PFSK-1 (cell line): ENCODE results near the gene ZNF14.

ENCODE experiments used
- FOXP2 ChIP-seq: optimal IDR thresholded peaks from 2 replicates; pipeline ENCODE3; 2011; ENCODE audit warnings: borderline replicate concordance, control low read depth, inconsistent platforms; ENCODE audit not compliant: insufficient read depth; ENCODE audit errors: extremely low read length, extremely low read depth
- POLR2AphosphoS5 ChIP-seq: IDR thresholded peaks from 2 replicates; pipeline ENCODE4 v1.6.1; 2012; ENCODE audit warnings: low read depth, mild to moderate bottlenecking, control low read depth, low read length, moderate library complexity
- SIN3A ChIP-seq: IDR thresholded peaks from 2 replicates; pipeline ENCODE4 v1.6.1; 2012; ENCODE audit warnings: mild to moderate bottlenecking, low read length, moderate library complexity, borderline replicate concordance; ENCODE audit not compliant: insufficient read depth
- TAF1 ChIP-seq: IDR thresholded peaks from 2 replicates; pipeline ENCODE4 v1.6.1; 2012; ENCODE audit warnings: low read length, control low read depth, borderline replicate concordance; ENCODE audit not compliant: insufficient read depth
- TF ChIP-seq, protein P1 (sequence below), 2 experiments: IDR thresholded peaks; 2 replicates each; pipeline versions ENCODE4 v1.6.1 to v1.8.0; 2011 to 2012; ENCODE audit warnings: low read depth in 2 of 2, low read length in 2 of 2, control low read depth in 1 of 2, inconsistent platforms in 1 of 2, mild to moderate bottlenecking in 1 of 2, moderate library complexity in 1 of 2; ENCODE audit not compliant: insufficient read depth in 1 of 2

- no peak for TF ChIP-seq POLR2AphosphoS5
- TF ChIP-seq FOXP2 = no peak
- no peak for TF ChIP-seq TAF1
- TF ChIP-seq, protein P1, sequence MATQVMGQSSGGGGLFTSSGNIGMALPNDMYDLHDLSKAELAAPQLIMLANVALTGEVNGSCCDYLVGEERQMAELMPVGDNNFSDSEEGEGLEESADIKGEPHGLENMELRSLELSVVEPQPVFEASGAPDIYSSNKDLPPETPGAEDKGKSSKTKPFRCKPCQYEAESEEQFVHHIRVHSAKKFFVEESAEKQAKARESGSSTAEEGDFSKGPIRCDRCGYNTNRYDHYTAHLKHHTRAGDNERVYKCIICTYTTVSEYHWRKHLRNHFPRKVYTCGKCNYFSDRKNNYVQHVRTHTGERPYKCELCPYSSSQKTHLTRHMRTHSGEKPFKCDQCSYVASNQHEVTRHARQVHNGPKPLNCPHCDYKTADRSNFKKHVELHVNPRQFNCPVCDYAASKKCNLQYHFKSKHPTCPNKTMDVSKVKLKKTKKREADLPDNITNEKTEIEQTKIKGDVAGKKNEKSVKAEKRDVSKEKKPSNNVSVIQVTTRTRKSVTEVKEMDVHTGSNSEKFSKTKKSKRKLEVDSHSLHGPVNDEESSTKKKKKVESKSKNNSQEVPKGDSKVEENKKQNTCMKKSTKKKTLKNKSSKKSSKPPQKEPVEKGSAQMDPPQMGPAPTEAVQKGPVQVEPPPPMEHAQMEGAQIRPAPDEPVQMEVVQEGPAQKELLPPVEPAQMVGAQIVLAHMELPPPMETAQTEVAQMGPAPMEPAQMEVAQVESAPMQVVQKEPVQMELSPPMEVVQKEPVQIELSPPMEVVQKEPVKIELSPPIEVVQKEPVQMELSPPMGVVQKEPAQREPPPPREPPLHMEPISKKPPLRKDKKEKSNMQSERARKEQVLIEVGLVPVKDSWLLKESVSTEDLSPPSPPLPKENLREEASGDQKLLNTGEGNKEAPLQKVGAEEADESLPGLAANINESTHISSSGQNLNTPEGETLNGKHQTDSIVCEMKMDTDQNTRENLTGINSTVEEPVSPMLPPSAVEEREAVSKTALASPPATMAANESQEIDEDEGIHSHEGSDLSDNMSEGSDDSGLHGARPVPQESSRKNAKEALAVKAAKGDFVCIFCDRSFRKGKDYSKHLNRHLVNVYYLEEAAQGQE (IDR thresholded peaks at IDR 0.05; ENCODE audit: insufficient read depth in 1 of 2, low read depth in 2 of 2, low read length in 2 of 2) = no peak
- no peak for TF ChIP-seq SIN3A
Observed at GRCh38 chr19:19738564-19738963, 5.7 kb upstream of the ZNF14 start.
